ENCODE data around the gene PPFIA2. TPM values are rescaled to one million over a fixed set of nuclear protein-coding genes. Genes with fewer than 3 reads are reported as not detected.

The PPFIA2 gene
- polyA plus RNA-seq, 1 of the 3 experiments (the other 2 are of a cell fraction): not detected

DNA sequence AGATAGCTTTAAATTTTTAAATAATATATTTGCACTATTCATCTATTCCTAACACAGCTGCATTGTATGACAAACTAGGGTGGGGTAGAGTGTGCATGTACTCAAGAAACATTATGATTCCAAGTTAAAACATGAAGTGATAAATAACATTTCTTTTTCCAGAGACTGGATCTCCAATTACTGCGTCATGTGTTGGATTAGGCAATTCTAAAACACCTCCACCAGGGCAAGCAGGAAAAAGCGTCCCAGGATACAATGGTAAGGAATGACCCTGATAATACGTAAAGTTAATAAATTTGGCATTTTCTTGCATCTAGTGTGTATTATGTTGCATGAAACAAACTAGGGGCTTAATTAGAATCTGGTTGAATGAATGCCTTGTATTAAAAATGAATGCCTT lies 542.4 kb downstream of the PPFIA2 start:
- ChIA-PET POLR2A (no interaction called here), CTCF (interaction anchor here (1.4 kb wide), 1 partner anchor 41 kb away, joined by 3 read pairs; no protein-coding TSS in a partner anchor)
- 45% methylated on average over 3 of the region's 3 CpGs for WGBS (ENCODE audit: low lambda C conversion rate)
- Histone ChIP-seq H3K9me2 (no peaks in the 10 kb centered on the region), H4K20me1 (ENCODE audit: insufficient read depth) (no peaks in the 10 kb centered on the region), H3K36me3 (replicated peaks in 1 of 2; ENCODE audit: control insufficient read depth in 1 of 2, insufficient read depth in 2 of 2, low read length in 1 of 2) (no peaks in the 10 kb centered on the region), H2AFZ (ENCODE audit: low read depth) (no peak overlapping the region), H3K79me2 (ENCODE audit: insufficient read depth) (no peaks in the 10 kb centered on the region), H3F3A (replicated peaks; ENCODE audit: insufficient read depth) (no peaks in the 10 kb centered on the region), H3K27me3 (ENCODE audit: insufficient read depth) (no peaks in the 10 kb centered on the region), H3K9ac (no peak overlapping the region), H3K27ac (ENCODE audit: low read depth in 2 of 2, low read length in 1 of 2) (no peak overlapping the region), H3K4me1 (ENCODE audit: control insufficient read depth in 1 of 2, insufficient read depth in 2 of 2, low read depth in 1 of 2, low read length in 1 of 2) (no peaks in the 10 kb centered on the region), H3K4me2 (no peak overlapping the region), H3K4me3 (ENCODE audit: low read depth in 2 of 2, low read length in 1 of 2) (no peak overlapping the region), H3K9me3 (no peaks in the 10 kb centered on the region)
- TF ChIP-seq, protein P1, sequence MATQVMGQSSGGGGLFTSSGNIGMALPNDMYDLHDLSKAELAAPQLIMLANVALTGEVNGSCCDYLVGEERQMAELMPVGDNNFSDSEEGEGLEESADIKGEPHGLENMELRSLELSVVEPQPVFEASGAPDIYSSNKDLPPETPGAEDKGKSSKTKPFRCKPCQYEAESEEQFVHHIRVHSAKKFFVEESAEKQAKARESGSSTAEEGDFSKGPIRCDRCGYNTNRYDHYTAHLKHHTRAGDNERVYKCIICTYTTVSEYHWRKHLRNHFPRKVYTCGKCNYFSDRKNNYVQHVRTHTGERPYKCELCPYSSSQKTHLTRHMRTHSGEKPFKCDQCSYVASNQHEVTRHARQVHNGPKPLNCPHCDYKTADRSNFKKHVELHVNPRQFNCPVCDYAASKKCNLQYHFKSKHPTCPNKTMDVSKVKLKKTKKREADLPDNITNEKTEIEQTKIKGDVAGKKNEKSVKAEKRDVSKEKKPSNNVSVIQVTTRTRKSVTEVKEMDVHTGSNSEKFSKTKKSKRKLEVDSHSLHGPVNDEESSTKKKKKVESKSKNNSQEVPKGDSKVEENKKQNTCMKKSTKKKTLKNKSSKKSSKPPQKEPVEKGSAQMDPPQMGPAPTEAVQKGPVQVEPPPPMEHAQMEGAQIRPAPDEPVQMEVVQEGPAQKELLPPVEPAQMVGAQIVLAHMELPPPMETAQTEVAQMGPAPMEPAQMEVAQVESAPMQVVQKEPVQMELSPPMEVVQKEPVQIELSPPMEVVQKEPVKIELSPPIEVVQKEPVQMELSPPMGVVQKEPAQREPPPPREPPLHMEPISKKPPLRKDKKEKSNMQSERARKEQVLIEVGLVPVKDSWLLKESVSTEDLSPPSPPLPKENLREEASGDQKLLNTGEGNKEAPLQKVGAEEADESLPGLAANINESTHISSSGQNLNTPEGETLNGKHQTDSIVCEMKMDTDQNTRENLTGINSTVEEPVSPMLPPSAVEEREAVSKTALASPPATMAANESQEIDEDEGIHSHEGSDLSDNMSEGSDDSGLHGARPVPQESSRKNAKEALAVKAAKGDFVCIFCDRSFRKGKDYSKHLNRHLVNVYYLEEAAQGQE (IDR thresholded peaks at IDR 0.05; ENCODE audit: low read depth, low read length): no peak
- TF ChIP-seq GATA2 (CRISPR knock-in tag; IDR thresholded peaks at IDR 0.05) (no peak), FOSL2 (IDR thresholded peaks at IDR 0.05; ENCODE audit: borderline replicate concordance, low read depth) (no peak), EZH2phosphoT487 (IDR thresholded peaks at IDR 0.05; ENCODE audit: borderline replicate concordance, low read depth) (no peak), RCOR1 (IDR thresholded peaks at IDR 0.05; ENCODE audit: low read length) (no peak), JUND (IDR thresholded peaks at IDR 0.05) (no peak), ELF1 (IDR thresholded peaks at IDR 0.05) (no peak), SMC3 (IDR thresholded peaks at IDR 0.05; ENCODE audit: low read depth, low read length) (no peak), TEAD4 (IDR thresholded peaks at IDR 0.05; ENCODE audit: borderline replicate concordance, insufficient read depth) (no peak), GABPA (IDR thresholded peaks at IDR 0.05; ENCODE audit: low read depth) (no peak), MEF2A (IDR thresholded peaks at IDR 0.05; ENCODE audit: borderline replicate concordance, low read depth) (no peak), EP300 (IDR thresholded peaks at IDR 0.05; ENCODE audit: borderline replicate concordance in 1 of 2, low read depth in 1 of 2, low read length in 1 of 2) (no peak), MXI1 (IDR thresholded peaks at IDR 0.05; ENCODE audit: low read depth, low read length) (no peak)
- TF ChIP-seq, protein P2, sequence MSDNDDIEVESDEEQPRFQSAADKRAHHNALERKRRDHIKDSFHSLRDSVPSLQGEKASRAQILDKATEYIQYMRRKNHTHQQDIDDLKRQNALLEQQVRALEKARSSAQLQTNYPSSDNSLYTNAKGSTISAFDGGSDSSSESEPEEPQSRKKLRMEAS (IDR thresholded peaks at IDR 0.05; ENCODE audit: low read depth): no peak
- no peak for DNase-seq

DNA sequence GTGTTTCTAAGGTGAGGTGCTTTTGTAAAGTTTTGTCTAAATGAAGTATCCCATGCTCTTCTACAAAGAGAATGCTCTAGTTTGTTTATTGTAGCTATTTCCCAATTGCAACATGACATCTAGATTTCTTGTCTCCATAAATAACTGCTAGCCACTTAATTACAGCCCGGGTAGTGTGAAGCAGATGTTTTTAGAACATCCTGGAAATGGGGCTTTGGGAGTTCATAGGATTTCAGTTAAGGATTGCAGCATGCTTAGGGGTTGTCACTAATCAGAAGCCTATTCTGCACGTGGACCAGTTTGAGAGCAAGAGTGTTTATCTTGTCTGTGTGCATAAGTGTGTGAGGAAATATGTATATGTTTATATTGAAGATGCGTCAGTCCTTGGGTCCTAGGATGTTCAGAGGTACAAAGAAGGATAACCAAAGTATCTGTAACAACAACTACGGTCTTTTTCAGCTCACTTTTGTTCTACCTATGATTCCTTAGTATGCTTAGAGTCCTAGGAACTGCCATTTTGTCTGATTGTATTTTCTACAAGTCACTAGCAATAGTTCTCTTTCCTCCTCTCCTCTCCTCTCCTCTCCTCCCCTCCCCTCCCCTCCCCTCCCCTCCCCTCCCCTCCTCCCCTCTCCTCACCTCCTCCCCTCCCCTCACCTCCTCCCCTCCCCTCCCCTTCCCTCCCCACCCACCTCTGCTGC lies 546.0 kb downstream of the PPFIA2 start:
- no peak for DNase-seq
- WGBS (ENCODE audit: low lambda C conversion rate): 4% methylated on average over 4 of the region's 4 CpGs
- Histone ChIP-seq H3F3A (replicated peaks; ENCODE audit: insufficient read depth) (no peaks in the 10 kb centered on the region), H3K9me2 (no peaks in the 10 kb centered on the region), H3K27me3 (ENCODE audit: insufficient read depth) (no peaks in the 10 kb centered on the region), H3K27ac (ENCODE audit: low read depth in 2 of 2, low read length in 1 of 2) (no peak overlapping the region), H4K20me1 (ENCODE audit: insufficient read depth) (no peaks in the 10 kb centered on the region), H3K9ac (no peak overlapping the region), H3K9me3 (no peaks in the 10 kb centered on the region), H3K4me2 (no peak overlapping the region), H2AFZ (ENCODE audit: low read depth) (no peak overlapping the region), H3K36me3 (replicated peaks in 1 of 2; ENCODE audit: control insufficient read depth in 1 of 2, insufficient read depth in 2 of 2, low read length in 1 of 2) (no peaks in the 10 kb centered on the region), H3K79me2 (ENCODE audit: insufficient read depth) (no peaks in the 10 kb centered on the region), H3K4me1 (ENCODE audit: control insufficient read depth in 1 of 2, insufficient read depth in 2 of 2, low read depth in 1 of 2, low read length in 1 of 2) (peaks cover 0 to 13% of the 10 kb centered on the region in 2 experiments; a peak in 3 of 4 replicates), H3K4me3 (ENCODE audit: low read depth in 2 of 2, low read length in 1 of 2) (no peak overlapping the region)
- TF ChIP-seq FOXM1 (IDR thresholded peaks at IDR 0.05; ENCODE audit: low read depth): no peak
- no peak for TF ChIP-seq MEF2A (IDR thresholded peaks at IDR 0.05; ENCODE audit: borderline replicate concordance, low read depth)
- TF ChIP-seq POLR2AphosphoS5 (IDR thresholded peaks at IDR 0.05; ENCODE audit: low read depth, low read length): no peak
- TF ChIP-seq FOSL2 (IDR thresholded peaks at IDR 0.05; ENCODE audit: borderline replicate concordance, low read depth): no peak
- ChIA-PET CTCF (no interaction called here), POLR2A (no interaction called here)
